ENCODE results near the gene PPP3R2.

GRCh38 chr9:101569741-101570501 is 24.8 kb downstream of the PPP3R2 start:
- TF ChIP-seq CTCF (conservative IDR thresholded peaks at IDR 0.05; ENCODE audit: low read depth, low read length) (no peak), EZH2 (IDR thresholded peaks at IDR 0.05; ENCODE audit: low read length, unreplicated experiment) (no peak)

All from PC-3 (cell line).